Panc1 (cell line): ENCODE measurements around the gene KCNAB1.

ENCODE experiments used
- CTCF ChIP-seq: fragments of 450-650 bp; IDR thresholded peaks from 2 replicates; pipeline ENCODE4 v1.5.1; 2017; ENCODE audit warnings: mild to moderate bottlenecking
- POLR2AphosphoS5 ChIP-seq: IDR thresholded peaks from 2 replicates; pipeline ENCODE4 v1.6.1; 2012; ENCODE audit warnings: mild to moderate bottlenecking, low read depth, low read length, moderate library complexity
- SIN3A ChIP-seq: IDR thresholded peaks from 2 replicates; pipeline ENCODE4 v1.6.1; 2012; ENCODE audit warnings: low read depth, mild to moderate bottlenecking, low read length, moderate library complexity, borderline replicate concordance; ENCODE audit not compliant: insufficient read depth
- TCF7L2 ChIP-seq: IDR thresholded peaks from 2 replicates; pipeline ENCODE4 v1.6.1; 2011; ENCODE audit warnings: mild to moderate bottlenecking, low read depth, low read length, inconsistent platforms
- TF ChIP-seq, protein P1 (sequence below), 2 experiments: IDR thresholded peaks; 2 replicates each; pipeline ENCODE4 v1.6.1; 2011 to 2012; ENCODE audit warnings: low read depth in 2 of 2, control low read depth in 1 of 2, low read length in 1 of 2, mild to moderate bottlenecking in 1 of 2, moderate library complexity in 1 of 2; ENCODE audit not compliant: insufficient read depth in 1 of 2

GRCh38 chr3:156477323-156477722 is 356.9 kb downstream of the KCNAB1 start:
- TF ChIP-seq CTCF (no peak), TCF7L2 (no peak), POLR2AphosphoS5 (no peak), SIN3A (no peak)
- TF ChIP-seq, protein P1, sequence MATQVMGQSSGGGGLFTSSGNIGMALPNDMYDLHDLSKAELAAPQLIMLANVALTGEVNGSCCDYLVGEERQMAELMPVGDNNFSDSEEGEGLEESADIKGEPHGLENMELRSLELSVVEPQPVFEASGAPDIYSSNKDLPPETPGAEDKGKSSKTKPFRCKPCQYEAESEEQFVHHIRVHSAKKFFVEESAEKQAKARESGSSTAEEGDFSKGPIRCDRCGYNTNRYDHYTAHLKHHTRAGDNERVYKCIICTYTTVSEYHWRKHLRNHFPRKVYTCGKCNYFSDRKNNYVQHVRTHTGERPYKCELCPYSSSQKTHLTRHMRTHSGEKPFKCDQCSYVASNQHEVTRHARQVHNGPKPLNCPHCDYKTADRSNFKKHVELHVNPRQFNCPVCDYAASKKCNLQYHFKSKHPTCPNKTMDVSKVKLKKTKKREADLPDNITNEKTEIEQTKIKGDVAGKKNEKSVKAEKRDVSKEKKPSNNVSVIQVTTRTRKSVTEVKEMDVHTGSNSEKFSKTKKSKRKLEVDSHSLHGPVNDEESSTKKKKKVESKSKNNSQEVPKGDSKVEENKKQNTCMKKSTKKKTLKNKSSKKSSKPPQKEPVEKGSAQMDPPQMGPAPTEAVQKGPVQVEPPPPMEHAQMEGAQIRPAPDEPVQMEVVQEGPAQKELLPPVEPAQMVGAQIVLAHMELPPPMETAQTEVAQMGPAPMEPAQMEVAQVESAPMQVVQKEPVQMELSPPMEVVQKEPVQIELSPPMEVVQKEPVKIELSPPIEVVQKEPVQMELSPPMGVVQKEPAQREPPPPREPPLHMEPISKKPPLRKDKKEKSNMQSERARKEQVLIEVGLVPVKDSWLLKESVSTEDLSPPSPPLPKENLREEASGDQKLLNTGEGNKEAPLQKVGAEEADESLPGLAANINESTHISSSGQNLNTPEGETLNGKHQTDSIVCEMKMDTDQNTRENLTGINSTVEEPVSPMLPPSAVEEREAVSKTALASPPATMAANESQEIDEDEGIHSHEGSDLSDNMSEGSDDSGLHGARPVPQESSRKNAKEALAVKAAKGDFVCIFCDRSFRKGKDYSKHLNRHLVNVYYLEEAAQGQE (IDR thresholded peaks at IDR 0.05; ENCODE audit: insufficient read depth in 1 of 2, low read depth in 2 of 2, low read length in 1 of 2): no peak
